Measurements from ENCODE around the gene OPRM1. TPM values are rescaled to one million over a fixed set of nuclear protein-coding genes. Genes with fewer than 3 reads are reported as not detected.

The OPRM1 gene
- total RNA-seq, 1 experiment from 2014 or later, result not detected

DNA sequence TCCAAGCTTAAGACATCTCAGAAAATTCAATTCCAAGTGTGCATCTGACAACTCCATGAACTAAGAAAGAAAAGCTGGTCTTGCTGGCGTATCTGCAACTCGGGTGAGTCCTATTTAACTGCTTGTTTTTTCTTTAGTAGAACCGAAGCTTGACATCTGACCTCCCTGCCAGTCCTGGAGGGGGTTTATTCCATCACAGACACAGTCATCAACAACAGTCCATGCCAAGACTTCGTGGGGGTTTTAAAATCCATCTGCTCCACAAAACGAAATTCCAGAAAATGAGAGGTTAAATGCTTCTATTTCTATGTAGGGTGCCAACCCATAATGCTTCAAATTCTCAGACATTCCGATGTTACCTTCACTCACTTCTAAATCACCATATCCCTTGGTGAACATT lies 183.7 kb downstream of the OPRM1 start:
- ChIA-PET POLR2A (interaction anchor here (0.7 kb wide), 1 partner anchor 68 kb away, joined by 3 read pairs; no protein-coding TSS in a partner anchor), CTCF (interaction anchor here (1.4 kb wide), 1 partner anchor 54 kb away, joined by 3 read pairs; no protein-coding TSS in a partner anchor)
- no peak for DNase-seq (ENCODE audit: unreplicated experiment)
- Mint-ChIP-seq H3K27me3 (ENCODE audit: insufficient read depth, unreplicated experiment) (peaks cover 13% of the 10 kb centered on the region), H3K4me3 (ENCODE audit: unreplicated experiment) (no peak overlapping the region), H3K9me3 (ENCODE audit: unreplicated experiment) (no peaks in the 10 kb centered on the region), H3K27ac (ENCODE audit: low read depth, unreplicated experiment) (no peak overlapping the region), H3K4me1 (ENCODE audit: insufficient read depth, unreplicated experiment) (no peaks in the 10 kb centered on the region), H3K36me3 (ENCODE audit: insufficient read depth, unreplicated experiment) (no peaks in the 10 kb centered on the region)
- no peak for TF ChIP-seq CTCF (IDR thresholded peaks at IDR 0.05; ENCODE audit: unreplicated experiment)
- intact Hi-C loops (cut with micrococcal nuclease), result no loop called here
- BruUV-seq (replicated peaks), result no TSS peak

- H3K9me3 Mint-ChIP-seq (ENCODE audit: unreplicated experiment), result no peaks in the 10 kb centered on the region
- no TSS peak for BruUV-seq (replicated peaks)
- no peak for DNase-seq (ENCODE audit: unreplicated experiment)
- H3K27ac Mint-ChIP-seq (ENCODE audit: low read depth, unreplicated experiment), result no peak overlapping the region
- no peak for TF ChIP-seq CTCF (IDR thresholded peaks at IDR 0.05; ENCODE audit: unreplicated experiment)
- H3K4me1 Mint-ChIP-seq (ENCODE audit: insufficient read depth, unreplicated experiment), result no peaks in the 10 kb centered on the region
- intact Hi-C loops (cut with micrococcal nuclease), result no loop called here
- CTCF ChIA-PET, result interaction anchor here (0.5 to 1.4 kb wide), 2 partner anchors 53 to 103 kb away, joined by 3 read pairs; no protein-coding TSS in a partner anchor
- no peak overlapping the region for H3K4me3 Mint-ChIP-seq (ENCODE audit: unreplicated experiment)
- peaks cover 13% of the 10 kb centered on the region for H3K27me3 Mint-ChIP-seq (ENCODE audit: insufficient read depth, unreplicated experiment)
- POLR2A ChIA-PET, result interaction anchor here (0.7 kb wide), 1 partner anchor 68 kb away, joined by 3 read pairs; no protein-coding TSS in a partner anchor
- H3K36me3 Mint-ChIP-seq (ENCODE audit: insufficient read depth, unreplicated experiment), result no peaks in the 10 kb centered on the region
These were observed 184.3 kb downstream of the OPRM1 start for GRCh38 chr6:154223296-154223695.

GRCh38 chr6:154226461-154226860 lies 187.4 kb downstream of the OPRM1 start:
- no peaks in the 10 kb centered on the region for H3K4me1 Mint-ChIP-seq (ENCODE audit: insufficient read depth, unreplicated experiment)
- TF ChIP-seq CTCF (IDR thresholded peaks at IDR 0.05; ENCODE audit: unreplicated experiment), result no peak
- H3K27ac Mint-ChIP-seq (ENCODE audit: low read depth, unreplicated experiment), result no peak overlapping the region
- ChIA-PET POLR2A (no interaction called here), CTCF (no interaction called here)
- H3K9me3 Mint-ChIP-seq (ENCODE audit: unreplicated experiment), result no peaks in the 10 kb centered on the region
- no peak overlapping the region for H3K4me3 Mint-ChIP-seq (ENCODE audit: unreplicated experiment)
- intact Hi-C loops (cut with micrococcal nuclease), result no loop called here
- no peaks in the 10 kb centered on the region for H3K36me3 Mint-ChIP-seq (ENCODE audit: insufficient read depth, unreplicated experiment)
- H3K27me3 Mint-ChIP-seq (ENCODE audit: insufficient read depth, unreplicated experiment), result no peaks in the 10 kb centered on the region
- no TSS peak for BruUV-seq (replicated peaks)
- no peak for DNase-seq (ENCODE audit: unreplicated experiment)

- no peaks in the 10 kb centered on the region for H3K9me3 Mint-ChIP-seq (ENCODE audit: unreplicated experiment)
- POLR2A ChIA-PET, result no interaction called here
- intact Hi-C loops (cut with micrococcal nuclease), result no loop called here
These were observed 189.0 kb downstream of the OPRM1 start for GRCh38 chr6:154227862-154228520.

More at GRCh38 chr6:154227862-154228520, 189.0 kb downstream of the OPRM1 start:
- CTCF ChIA-PET, result interaction anchor here (0.6 to 0.7 kb wide), 2 partner anchors 21 to 32 kb away, joined by 3 read pairs; no protein-coding TSS in a partner anchor
- Mint-ChIP-seq H3K36me3 (ENCODE audit: insufficient read depth, unreplicated experiment) (no peaks in the 10 kb centered on the region), H3K4me3 (ENCODE audit: unreplicated experiment) (no peak overlapping the region), H3K4me1 (ENCODE audit: insufficient read depth, unreplicated experiment) (no peaks in the 10 kb centered on the region), H3K27ac (ENCODE audit: low read depth, unreplicated experiment) (no peak overlapping the region), H3K27me3 (ENCODE audit: insufficient read depth, unreplicated experiment) (no peaks in the 10 kb centered on the region)
- no TSS peak for BruUV-seq (replicated peaks)
- no peak for TF ChIP-seq CTCF (IDR thresholded peaks at IDR 0.05; ENCODE audit: unreplicated experiment)
- no peak for DNase-seq (ENCODE audit: unreplicated experiment)
